ENCODE data around the gene EIF4A2.
"Not testable (repeated sequence)": the region's sequence is repeated elsewhere in the genome, so short reads cannot be mapped to it uniquely, and the experiment has no call there.

Gene EIF4A2

GRCh38 chr3:186821429-186822387 is 38.3 kb downstream of the EIF4A2 start:
- peak; percentile 25 for DNase-seq

DNA sequence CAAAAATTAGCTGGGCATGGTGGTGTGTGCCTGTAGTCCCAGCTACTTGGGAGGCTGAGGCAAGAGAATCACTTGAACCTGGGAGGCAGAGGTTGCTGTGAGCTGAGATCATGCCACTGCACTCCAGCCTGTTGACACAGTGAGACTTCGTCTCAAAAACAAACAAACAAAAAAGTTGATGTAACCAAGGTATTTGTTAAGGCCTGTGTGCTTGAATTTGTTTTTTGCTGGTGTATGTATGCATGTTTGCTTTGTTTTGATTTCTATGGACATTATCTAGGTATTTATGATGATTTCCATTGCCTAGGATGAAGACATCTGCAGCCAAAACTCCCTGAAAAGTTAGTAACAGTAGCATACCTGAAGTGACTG is 39.0 kb downstream of the EIF4A2 start:
- not testable (repeated sequence) for DNase-seq

GRCh38 chr3:186823386-186823785 is 40.0 kb downstream of the EIF4A2 start:
- no peak for DNase-seq

GRCh38 chr3:186824430-186825139 is 41.2 kb downstream of the EIF4A2 start:
- DNase-seq: peak; percentile 45

GRCh38 chr3:186825294-186825821 is 42.0 kb downstream of the EIF4A2 start:
- DNase-seq: no peak

- no peak for DNase-seq
Observed at GRCh38 chr3:186825872-186826409, 42.6 kb downstream of the EIF4A2 start.

GRCh38 chr3:186826410-186826975 is 43.1 kb downstream of the EIF4A2 start:
- DNase-seq: no peak

- peak; percentile 84 for DNase-seq
Observed at GRCh38 chr3:186826976-186827857, 43.8 kb downstream of the EIF4A2 start.

DNA sequence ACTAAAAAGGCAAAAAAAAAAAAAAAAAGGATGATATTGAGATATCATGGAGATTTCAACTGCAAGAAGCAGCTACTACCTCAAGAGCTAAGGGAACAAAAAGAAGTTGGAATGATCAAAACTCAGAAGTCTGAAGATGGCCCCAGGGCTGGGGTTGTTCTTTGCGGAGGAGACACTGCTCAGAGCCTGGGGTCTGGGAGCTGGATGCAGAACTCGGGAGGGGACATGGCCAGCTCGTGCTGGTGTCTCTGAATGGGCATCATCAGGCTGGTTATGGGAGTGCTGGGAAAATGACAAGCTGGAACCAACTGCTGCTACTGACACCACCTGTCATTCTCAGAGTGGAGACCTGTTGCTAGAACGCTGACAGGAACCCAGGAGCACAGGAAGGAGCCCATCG is 45.0 kb downstream of the EIF4A2 start:
- DNase-seq: no peak

- no peak for DNase-seq
Observed at GRCh38 chr3:186831798-186832197, 48.4 kb downstream of the EIF4A2 start.

GRCh38 chr3:186832276-186832675 is 48.9 kb downstream of the EIF4A2 start:
- DNase-seq: no peak
